ENCODE results near the gene HMCN2.

Gene HMCN2

GRCh38 chr9:130477564-130477963, 212.0 kb downstream of the HMCN2 start:
- DNase-seq (ENCODE audit: insufficient read length, low spot score) (no peak), FAIRE-seq (no peak)

- FAIRE-seq, result no peak
- DNase-seq (ENCODE audit: insufficient read length, low spot score), result no peak
Measured at GRCh38 chr9:130478152-130478551, 212.6 kb downstream of the HMCN2 start.

GRCh38 chr9:130478736-130479575, 213.4 kb downstream of the HMCN2 start:
- no peak for DNase-seq (ENCODE audit: insufficient read length, low spot score)
- FAIRE-seq, result no peak

- FAIRE-seq (no peak), DNase-seq (ENCODE audit: insufficient read length, low spot score) (no peak)
Measured at GRCh38 chr9:130479587-130479986, 214.0 kb downstream of the HMCN2 start.

- FAIRE-seq (no peak), DNase-seq (ENCODE audit: insufficient read length, low spot score) (no peak)
Measured at GRCh38 chr9:130480673-130481072, 215.1 kb downstream of the HMCN2 start.

- FAIRE-seq, result no peak
- no peak for DNase-seq (ENCODE audit: insufficient read length, low spot score)
Measured at GRCh38 chr9:130482463-130482862, 216.9 kb downstream of the HMCN2 start.

- FAIRE-seq (no peak), DNase-seq (ENCODE audit: insufficient read length, low spot score) (no peak)
Measured at GRCh38 chr9:130483371-130483971, 217.9 kb downstream of the HMCN2 start.

All from GM19239 (cell line).